Activated naive CD8-positive, alpha-beta T cell treated with anti-CD3 and anti-CD28 coated beads, Interleukin-2, amount 50 U/mL, for 16 hours (primary cell): ENCODE data around the gene CRB3.
"Not testable (repeated sequence)": the region's sequence is repeated elsewhere in the genome, so short reads cannot be mapped to it uniquely, and the experiment has no call there.

Experiments used
- DNase-seq: peaks from one replicate; pipeline ENCODE4 v3.0.0-alpha.2; 2020; ENCODE audit warnings: low read depth, low spot score

CRB3 gene

DNA sequence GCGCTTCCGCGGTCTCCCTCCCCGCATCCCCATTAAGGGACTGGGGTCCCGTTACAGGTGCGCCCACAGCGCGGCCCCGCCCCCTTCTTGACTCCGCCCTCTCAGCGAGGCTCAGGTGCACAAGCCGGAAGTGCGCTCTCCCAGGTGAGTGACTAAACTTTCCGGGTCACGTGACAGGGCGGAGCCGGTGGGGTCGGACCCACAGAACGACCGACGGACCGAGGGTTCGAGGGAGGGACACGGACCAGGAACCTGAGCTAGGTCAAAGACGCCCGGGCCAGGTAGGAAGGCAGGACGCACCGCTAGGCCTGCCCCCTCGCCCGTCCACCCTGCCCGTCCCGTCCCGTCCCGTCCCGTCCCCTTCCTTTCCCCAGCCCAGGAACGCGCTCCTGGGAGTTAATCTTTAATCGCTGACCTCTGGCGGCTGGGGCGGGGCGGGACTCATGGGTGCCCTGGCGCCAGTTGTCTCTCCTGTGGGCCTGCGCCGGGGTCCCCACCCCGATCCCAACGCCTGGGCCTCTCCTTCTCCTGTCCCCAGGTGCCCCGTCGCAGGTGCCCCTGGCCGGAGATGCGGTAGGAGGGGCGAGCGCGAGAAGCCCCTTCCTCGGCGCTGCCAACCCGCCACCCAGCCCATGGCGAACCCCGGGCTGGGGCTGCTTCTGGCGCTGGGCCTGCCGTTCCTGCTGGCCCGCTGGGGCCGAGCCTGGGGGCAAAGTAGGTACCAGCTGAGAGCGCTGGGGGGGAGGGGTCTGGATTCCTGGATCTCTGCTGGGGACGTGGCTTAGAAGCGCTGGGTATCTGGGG is at the start of gene CRB3:
TSS of gene CRB3 (plus strand) at position 202 of the 804 bp plus-strand sequence. CDS start at position 633, 431 bp downstream.
- DNase-seq: no peak

GRCh38 chr19:6414793-6415590 is 49.1 kb upstream of the CRB3 start:
- DNase-seq: no peak

DNA sequence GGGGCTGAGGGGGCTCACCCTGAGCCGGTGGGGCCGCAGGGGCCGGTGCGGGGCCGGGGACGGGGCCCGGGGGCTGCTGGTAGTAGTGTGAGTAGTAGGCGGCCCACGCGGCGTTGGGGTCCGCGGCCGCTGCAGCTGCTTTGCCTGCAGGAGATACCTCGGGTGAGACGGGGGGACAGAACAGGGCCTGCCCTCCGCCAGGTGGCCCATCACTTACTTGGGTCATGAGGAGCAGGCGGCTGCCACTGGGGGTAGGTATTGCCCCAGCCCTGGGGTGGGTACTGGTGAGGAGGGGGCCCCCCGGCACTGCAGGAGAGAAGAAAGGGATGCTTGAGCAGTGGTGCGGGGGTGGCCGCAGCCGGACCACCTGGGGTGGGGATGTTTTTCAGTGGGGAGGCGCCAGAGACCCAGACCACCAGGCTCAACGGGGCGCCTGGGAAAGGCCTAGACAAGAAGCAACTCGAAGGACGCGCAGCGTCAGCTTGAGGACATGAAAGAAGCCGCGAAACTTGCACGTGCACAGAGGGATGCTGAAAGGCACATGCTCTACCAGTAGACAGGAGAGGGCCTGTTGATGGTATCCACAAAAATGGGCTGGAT is 48.4 kb upstream of the CRB3 start:
- no peak for DNase-seq

GRCh38 chr19:6416658-6417405 is 47.2 kb upstream of the CRB3 start:
- DNase-seq: no peak

- no peak for DNase-seq
Observed at GRCh38 chr19:6417713-6418561, 46.1 kb upstream of the CRB3 start.

GRCh38 chr19:6418562-6418932 is 45.5 kb upstream of the CRB3 start:
- DNase-seq: no peak

GRCh38 chr19:6421075-6422014 is 42.7 kb upstream of the CRB3 start:
- no peak for DNase-seq

- DNase-seq: no peak
Observed at GRCh38 chr19:6423499-6424194, 40.4 kb upstream of the CRB3 start.

DNA sequence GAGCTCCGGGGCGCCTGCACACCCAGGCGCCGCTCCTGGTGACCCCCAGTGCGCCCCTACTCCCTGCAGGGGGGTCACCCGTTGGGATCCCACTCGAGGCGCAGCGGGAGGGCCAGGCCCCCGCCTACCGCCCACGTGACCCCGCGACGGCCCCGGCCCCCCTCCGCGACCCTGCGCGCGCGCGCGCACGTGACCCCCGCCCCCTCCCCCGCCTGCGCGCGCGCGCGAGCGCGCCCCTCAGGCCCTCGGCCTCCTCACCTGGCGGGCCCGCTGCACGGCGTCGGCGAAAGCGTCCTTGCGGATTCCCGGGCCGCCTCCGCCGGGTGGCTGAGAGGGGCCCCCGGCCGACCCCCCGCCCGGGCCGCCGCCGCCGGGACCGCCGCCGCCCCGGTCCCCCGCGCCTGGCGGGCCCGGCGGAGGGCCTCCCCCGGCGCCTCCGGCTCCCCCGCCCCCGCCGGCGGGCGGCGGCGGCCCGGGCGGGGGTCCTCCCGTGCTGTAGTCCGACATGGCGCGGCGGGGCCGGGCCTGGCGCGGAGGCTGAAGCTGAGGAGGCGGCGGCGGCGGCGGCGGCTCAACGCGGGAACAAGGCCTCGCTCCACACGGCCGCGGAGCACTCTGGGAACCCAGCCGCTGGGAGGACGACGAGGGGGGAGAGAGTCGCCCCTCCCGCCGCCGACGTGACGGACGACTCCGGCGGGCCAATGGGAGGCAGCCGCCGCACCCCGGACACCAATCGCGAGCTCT is 39.7 kb upstream of the CRB3 start, which contains the start of gene KHSRP:
TSS of gene KHSRP (minus strand) at position 617 of the 744 bp plus-strand sequence. CDS start at position 507, 110 bp downstream.
- DNase-seq: no peak

- peak; percentile 98 for DNase-seq
Observed at GRCh38 chr19:6424939-6425731, 38.9 kb upstream of the CRB3 start.

DNA sequence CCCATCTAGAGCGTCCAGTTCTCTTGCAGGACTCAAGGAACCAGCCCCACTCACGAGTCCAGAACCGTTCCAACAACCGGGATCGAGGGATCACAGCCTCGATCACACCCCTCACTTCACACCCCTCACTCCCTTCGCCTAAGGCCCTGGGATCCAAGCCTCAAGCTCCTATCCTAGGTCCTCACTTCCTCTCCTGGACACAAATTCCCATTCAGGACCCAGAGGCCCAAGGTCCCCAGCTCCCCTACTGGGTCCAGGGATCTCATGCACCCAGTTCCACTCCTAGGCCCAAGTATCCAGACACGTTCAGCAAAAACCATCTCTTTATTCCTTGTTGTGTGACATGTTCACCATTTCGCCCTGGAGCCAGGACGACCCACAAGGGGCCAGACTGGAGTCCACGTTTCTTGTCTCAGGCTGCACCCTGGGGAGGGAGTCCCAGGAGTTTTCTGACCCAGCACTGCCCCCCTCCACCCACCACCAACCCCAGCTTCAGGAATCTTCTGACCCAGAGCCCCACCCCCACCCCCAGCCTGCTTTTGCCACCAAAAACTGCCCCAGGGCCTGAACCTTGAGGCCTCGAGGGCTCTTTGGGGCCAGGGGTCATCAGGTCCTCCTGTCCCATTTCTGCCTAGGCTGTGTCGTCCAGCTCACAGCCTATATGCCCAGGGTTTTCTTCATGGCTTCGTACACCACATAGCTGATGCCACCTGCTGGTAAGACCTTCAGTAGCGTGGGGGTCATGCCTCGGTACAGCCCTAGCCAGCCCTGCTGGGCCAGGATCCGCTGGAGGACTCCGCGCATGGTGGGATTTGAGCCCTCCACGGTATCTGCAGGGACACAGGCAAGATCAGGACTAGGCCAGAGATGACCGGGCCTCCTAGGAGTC is 38.1 kb upstream of the CRB3 start:
- no peak for DNase-seq

DNA sequence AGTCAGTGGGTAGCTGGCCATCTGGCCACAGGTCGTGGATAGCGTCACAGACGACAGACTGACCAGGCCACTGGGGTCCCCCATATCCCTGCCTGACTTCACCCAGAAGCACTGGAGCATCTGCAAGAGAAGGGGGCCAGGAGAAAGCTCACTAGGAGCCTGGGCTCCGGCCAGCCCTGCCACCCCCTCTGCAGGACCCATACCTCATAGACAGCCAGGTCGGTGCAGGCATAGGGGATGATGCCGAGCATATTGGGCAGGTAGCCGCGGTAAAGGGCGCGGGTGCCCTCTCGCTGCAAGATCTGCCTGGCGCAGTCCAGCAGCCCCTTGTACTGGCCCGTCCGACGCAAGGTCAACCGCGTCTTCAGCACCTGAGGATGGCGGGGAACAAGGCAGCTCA is 36.9 kb upstream of the CRB3 start:
- no peak for DNase-seq

DNA sequence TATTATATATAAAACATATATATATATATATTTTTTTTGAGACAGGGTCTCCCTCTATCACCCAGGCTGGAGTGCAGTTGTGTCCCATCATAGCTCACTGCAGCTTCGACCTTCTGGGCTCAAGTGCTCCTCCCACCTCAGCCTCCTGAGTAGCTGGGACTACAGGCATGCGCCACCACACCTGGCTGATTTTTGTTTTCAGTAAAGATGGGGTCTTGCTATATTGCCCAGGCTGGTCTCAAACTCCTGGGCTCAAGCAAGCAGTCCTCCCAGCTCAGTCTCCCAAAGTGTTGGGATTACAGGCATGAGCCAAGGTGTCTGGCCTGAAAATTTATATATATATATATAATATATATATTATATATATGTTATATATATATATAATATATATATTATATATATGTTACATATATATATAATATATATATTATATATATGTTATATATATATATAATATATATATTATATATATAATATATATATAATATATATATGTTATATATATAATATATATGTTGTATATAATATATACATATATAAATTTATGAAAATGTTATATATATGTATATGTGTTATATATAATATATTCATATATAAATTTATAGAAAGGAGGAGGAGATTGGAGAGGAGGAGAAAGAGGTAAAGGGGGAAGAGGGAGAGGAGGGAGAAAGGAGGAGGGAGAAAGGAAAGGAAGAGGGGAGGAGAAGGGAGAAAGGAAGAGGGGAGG is 35.2 kb upstream of the CRB3 start:
- DNase-seq: not testable (repeated sequence)

DNA sequence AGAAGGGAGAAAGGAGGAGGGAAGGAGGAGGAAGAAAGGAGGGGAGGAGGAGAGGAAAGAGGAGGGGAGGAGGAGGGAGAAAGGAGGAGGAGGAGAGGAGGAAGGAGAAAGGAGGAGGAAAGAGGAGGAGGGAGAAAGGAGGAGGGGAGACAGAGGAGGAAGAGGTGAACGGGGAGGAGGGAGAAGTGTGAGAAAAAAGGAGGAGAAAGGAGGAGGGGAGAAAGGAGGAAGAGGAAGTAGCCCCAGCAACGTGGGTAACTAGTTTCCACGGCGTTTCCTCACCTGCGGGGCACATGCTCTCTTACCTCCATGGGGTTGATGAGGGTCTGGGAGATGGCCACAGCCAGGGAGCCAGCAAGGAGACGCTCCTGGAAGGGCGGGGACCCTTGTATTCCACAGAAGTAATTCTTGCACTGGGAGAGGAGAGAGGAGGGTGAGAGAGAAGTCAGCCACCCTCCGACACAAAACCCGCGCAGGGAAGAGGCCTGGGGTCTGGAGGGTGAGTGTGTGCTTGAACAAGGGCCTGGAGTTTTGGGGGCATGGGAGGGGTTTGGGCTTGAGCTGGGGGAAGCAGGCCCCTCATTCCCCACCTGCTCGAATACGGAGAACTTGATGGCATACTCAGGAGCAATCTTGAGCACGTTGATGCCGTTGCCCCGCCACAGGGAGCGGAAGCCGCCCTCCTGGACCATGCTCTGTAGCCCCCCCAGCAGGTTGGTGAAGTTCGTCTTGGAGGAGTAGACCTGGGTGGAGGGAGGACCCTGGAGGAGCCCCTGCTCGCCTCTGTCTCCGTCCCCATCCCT is 34.5 kb upstream of the CRB3 start:
- DNase-seq: no peak

GRCh38 chr19:6431891-6432290 is 32.2 kb upstream of the CRB3 start:
- DNase-seq: no peak
